ENCODE data around the gene PAM. TPM values are rescaled to one million over a fixed set of nuclear protein-coding genes. Genes with fewer than 3 reads are reported as not detected.
"Not testable (repeated sequence)": the region's sequence is repeated elsewhere in the genome, so short reads cannot be mapped to it uniquely, and the experiment has no call there.

PAM gene
- polyA plus RNA-seq, 1 donor from 2014 or later, result 3.4 TPM

GRCh38 chr5:102762562-102763227, 7.6 kb downstream of the PAM start:
- H3K36me3 Mint-ChIP-seq, result peaks cover 1% of the 10 kb centered on the region
- no peaks in the 10 kb centered on the region for H3K27me3 Mint-ChIP-seq
- H3K9me3 Mint-ChIP-seq, result no peaks in the 10 kb centered on the region
- no peak overlapping the region for H3K27ac Mint-ChIP-seq
- H3K4me1 Mint-ChIP-seq, result peaks cover 2 to 24% (median 14%) of the 10 kb centered on the region in 3 donors
- no peak overlapping the region for H3K4me3 Mint-ChIP-seq

GRCh38 chr5:102763734-102764133, 8.6 kb downstream of the PAM start:
- H3K9me3 Mint-ChIP-seq, result no peaks in the 10 kb centered on the region
- H3K27ac Mint-ChIP-seq, result no peak overlapping the region
- H3K4me3 Mint-ChIP-seq, result peak overlapping the region in 1 of 4 donors; percentile 21
- peaks cover 2 to 24% (median 14%) of the 10 kb centered on the region in 3 donors for H3K4me1 Mint-ChIP-seq
- H3K27me3 Mint-ChIP-seq, result no peaks in the 10 kb centered on the region
- peaks cover 1% of the 10 kb centered on the region for H3K36me3 Mint-ChIP-seq

- Mint-ChIP-seq H3K4me3 (no peak overlapping the region), H3K27me3 (no peaks in the 10 kb centered on the region), H3K36me3 (peaks cover 1% of the 10 kb centered on the region), H3K9me3 (no peaks in the 10 kb centered on the region), H3K27ac (no peak overlapping the region), H3K4me1 (peaks cover 2 to 22% (median 14%) of the 10 kb centered on the region in 3 donors)
Measured at GRCh38 chr5:102764381-102765004, 9.4 kb downstream of the PAM start.

GRCh38 chr5:102765350-102765749, 10.2 kb downstream of the PAM start:
- Mint-ChIP-seq H3K9me3 (no peaks in the 10 kb centered on the region), H3K4me1 (peaks cover 2 to 22% (median 14%) of the 10 kb centered on the region in 3 donors), H3K4me3 (no peak overlapping the region), H3K27ac (no peak overlapping the region), H3K36me3 (peaks cover 1% of the 10 kb centered on the region), H3K27me3 (no peaks in the 10 kb centered on the region)

DNA sequence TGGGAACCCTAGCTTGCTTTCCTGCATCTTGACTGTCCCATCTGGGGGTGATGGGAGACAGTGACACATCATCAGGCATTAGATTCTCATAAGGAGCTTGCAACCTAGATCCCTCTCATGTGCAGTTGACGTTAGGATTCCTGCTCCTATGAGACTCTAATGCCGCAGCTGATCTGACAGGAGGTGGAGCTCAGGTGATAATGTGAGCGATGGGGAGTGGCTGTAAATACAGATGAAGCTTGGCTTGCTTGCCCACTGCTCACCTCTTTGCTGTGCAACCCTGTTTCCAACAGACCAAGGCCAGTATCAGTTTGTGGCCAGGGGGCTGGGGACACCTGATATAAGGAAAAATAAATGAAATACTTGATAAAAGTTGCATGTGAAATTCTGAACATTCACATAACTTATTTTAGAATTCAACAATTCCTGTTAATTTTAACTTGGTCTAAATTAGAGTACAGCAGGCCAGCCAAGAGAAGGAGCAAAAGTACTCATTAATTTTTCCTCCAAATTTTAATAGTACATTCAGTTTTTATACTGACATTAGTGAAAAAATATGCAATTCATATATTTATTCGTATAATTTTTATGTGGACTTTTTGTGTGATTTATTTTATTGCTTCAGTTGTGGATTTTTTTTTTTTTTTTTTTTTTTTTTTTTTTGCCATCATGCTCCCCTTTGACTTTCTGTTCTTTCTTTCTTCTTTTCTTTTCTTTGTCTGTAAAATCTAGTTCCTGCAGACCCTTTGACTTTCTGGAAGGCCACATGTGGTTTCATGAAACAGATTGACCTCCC, 11.4 kb downstream of the PAM start:
- no peaks in the 10 kb centered on the region for H3K9me3 Mint-ChIP-seq
- H3K27ac Mint-ChIP-seq, result no peak overlapping the region
- no peak overlapping the region for H3K4me3 Mint-ChIP-seq
- H3K27me3 Mint-ChIP-seq, result no peaks in the 10 kb centered on the region
- H3K4me1 Mint-ChIP-seq, result peaks cover 2 to 16% (median 14%) of the 10 kb centered on the region in 3 donors
- peaks cover 1% of the 10 kb centered on the region for H3K36me3 Mint-ChIP-seq

GRCh38 chr5:102767862-102768261, 12.8 kb downstream of the PAM start:
- no peaks in the 10 kb centered on the region for H3K27me3 Mint-ChIP-seq
- H3K27ac Mint-ChIP-seq, result no peak overlapping the region
- peaks cover 0 to 7% (median 5%) of the 10 kb centered on the region in 3 donors for H3K4me1 Mint-ChIP-seq
- no peak overlapping the region for H3K4me3 Mint-ChIP-seq
- H3K9me3 Mint-ChIP-seq, result no peaks in the 10 kb centered on the region
- H3K36me3 Mint-ChIP-seq, result peaks cover 1% of the 10 kb centered on the region

- H3K4me3 Mint-ChIP-seq, result no peak overlapping the region
- peaks cover 0 to 6% (median 0%) of the 10 kb centered on the region in 3 donors for H3K9me3 Mint-ChIP-seq
- no peak overlapping the region for H3K27ac Mint-ChIP-seq
- H3K4me1 Mint-ChIP-seq, result peaks cover 0 to 3% (median 0%) of the 10 kb centered on the region in 3 donors
- H3K27me3 Mint-ChIP-seq, result no peaks in the 10 kb centered on the region
- H3K36me3 Mint-ChIP-seq, result no peaks in the 10 kb centered on the region
Measured at GRCh38 chr5:102770803-102771202, 15.7 kb downstream of the PAM start.

DNA sequence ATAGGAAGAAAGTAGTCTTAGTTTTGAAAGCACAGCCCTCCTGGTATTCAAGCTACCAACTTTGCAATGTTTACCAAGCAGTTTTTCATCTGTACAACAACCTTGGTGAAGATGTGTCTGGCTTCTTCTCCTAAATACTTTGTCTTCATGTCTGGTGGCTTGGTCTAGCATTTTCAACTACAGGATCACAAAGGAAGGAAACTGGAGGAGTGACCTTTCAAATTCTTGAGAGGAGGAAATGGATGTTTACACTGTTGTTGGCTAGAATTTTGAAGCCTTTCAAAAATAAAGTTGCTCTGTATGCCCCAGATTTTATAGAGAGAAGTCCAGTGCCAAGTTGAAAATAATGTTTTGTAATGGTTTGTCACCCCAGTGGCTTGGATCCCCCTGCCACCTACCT, 16.3 kb downstream of the PAM start:
- Mint-ChIP-seq H3K4me3 (no peak overlapping the region), H3K27me3 (no peaks in the 10 kb centered on the region), H3K4me1 (peaks cover 0 to 3% (median 0%) of the 10 kb centered on the region in 3 donors), H3K36me3 (no peaks in the 10 kb centered on the region), H3K9me3 (peaks cover 0 to 6% (median 0%) of the 10 kb centered on the region in 3 donors), H3K27ac (no peak overlapping the region)

DNA sequence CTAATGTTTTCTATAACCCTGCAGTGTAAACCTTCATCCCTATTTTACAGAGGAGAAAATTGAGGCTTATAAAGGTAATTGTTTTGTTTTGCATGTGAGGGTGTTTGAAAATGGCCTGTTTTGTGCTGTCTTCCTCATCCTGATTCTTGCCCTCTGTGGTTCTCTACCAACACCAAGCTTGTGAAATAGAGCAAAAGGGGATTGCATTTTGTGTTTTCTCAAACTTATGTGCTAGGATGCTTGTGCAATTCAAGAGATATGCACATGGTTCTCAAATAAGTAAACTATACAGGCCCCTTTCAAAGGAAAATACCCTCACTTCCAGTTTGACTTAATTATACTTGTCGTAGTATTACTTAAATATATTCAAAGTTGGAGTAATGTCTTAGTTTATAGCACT, 17.2 kb downstream of the PAM start:
- Mint-ChIP-seq H3K27ac (no peak overlapping the region), H3K27me3 (no peaks in the 10 kb centered on the region), H3K4me3 (no peak overlapping the region), H3K9me3 (peaks cover 0 to 6% (median 0%) of the 10 kb centered on the region in 3 donors), H3K36me3 (no peaks in the 10 kb centered on the region), H3K4me1 (peaks cover 0 to 3% (median 0%) of the 10 kb centered on the region in 3 donors)

DNA sequence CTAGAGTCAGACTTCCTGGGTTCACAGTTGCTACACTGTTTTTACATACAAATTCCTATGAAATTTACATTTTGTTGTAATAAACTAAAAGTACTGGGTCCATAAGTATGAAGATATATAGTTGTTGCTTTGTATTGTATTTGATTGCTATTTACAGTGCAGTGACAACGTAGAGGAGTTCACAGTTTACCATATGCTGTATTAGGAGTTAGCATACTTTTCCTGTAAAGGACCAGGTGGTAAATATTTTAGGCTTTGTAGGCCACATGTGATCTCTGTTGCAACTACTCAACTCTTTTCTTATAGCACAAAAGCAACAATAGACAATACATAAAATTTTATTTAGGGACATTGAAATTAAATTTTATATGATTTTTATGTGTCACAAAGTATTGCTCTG, 18.0 kb downstream of the PAM start:
- peaks cover 0 to 6% (median 0%) of the 10 kb centered on the region in 3 donors for H3K9me3 Mint-ChIP-seq
- no peak overlapping the region for H3K27ac Mint-ChIP-seq
- peaks cover 2% of the 10 kb centered on the region for H3K36me3 Mint-ChIP-seq
- H3K27me3 Mint-ChIP-seq, result no peaks in the 10 kb centered on the region
- H3K4me1 Mint-ChIP-seq, result peaks cover 0 to 3% (median 0%) of the 10 kb centered on the region in 3 donors
- no peak overlapping the region for H3K4me3 Mint-ChIP-seq

GRCh38 chr5:102775756-102776155, 20.7 kb downstream of the PAM start:
- not testable (repeated sequence) for H3K4me3 Mint-ChIP-seq, H3K9me3 Mint-ChIP-seq, H3K27me3 Mint-ChIP-seq, H3K27ac Mint-ChIP-seq, H3K36me3 Mint-ChIP-seq, H3K4me1 Mint-ChIP-seq

GRCh38 chr5:102777099-102777498, 22.0 kb downstream of the PAM start:
- Mint-ChIP-seq H3K27me3 (no peaks in the 10 kb centered on the region), H3K4me1 (peaks cover 0 to 2% (median 0%) of the 10 kb centered on the region in 3 donors), H3K4me3 (no peak overlapping the region), H3K9me3 (peaks cover 0 to 6% (median 0%) of the 10 kb centered on the region in 3 donors), H3K27ac (no peak overlapping the region), H3K36me3 (peaks cover 2% of the 10 kb centered on the region)

GRCh38 chr5:102778478-102778877, 23.4 kb downstream of the PAM start:
- H3K4me3 Mint-ChIP-seq, result no peak overlapping the region
- peaks cover 0 to 2% (median 0%) of the 10 kb centered on the region in 3 donors for H3K4me1 Mint-ChIP-seq
- H3K27ac Mint-ChIP-seq, result no peak overlapping the region
- peaks cover 2% of the 10 kb centered on the region for H3K36me3 Mint-ChIP-seq
- H3K9me3 Mint-ChIP-seq, result peaks cover 0 to 6% (median 0%) of the 10 kb centered on the region in 3 donors
- no peaks in the 10 kb centered on the region for H3K27me3 Mint-ChIP-seq

GRCh38 chr5:102781359-102781758, 26.3 kb downstream of the PAM start:
- Mint-ChIP-seq H3K27ac (no peak overlapping the region), H3K4me1 (peaks cover 0 to 2% (median 0%) of the 10 kb centered on the region in 3 donors), H3K9me3 (no peaks in the 10 kb centered on the region)

DNA sequence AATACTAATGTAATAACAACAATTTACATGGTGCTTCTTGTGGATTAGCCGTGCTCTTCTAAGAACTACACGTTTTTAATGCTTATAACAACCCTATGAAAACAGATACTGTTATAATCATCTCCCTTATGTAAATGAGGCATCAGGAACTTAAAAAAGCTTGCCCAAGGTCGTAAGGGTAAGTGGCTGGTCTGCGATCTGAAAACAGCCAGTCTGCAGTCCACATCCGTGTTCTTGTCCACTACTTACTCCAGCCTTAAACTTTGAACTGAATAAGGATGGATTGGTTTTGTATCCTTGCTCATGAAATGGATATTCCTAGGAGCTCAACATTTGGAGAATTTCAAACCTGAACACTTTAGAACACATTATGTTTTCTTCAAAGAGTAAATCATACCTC, 26.7 kb downstream of the PAM start:
- Mint-ChIP-seq H3K9me3 (no peaks in the 10 kb centered on the region), H3K27me3 (no peaks in the 10 kb centered on the region), H3K27ac (peak overlapping the region in 1 of 3 donors; percentile 60), H3K4me3 (no peak overlapping the region), H3K4me1 (peaks cover 0 to 2% (median 0%) of the 10 kb centered on the region in 3 donors), H3K36me3 (peaks cover 2% of the 10 kb centered on the region)

More at GRCh38 chr5:102781359-102781758, 26.3 kb downstream of the PAM start:
- H3K36me3 Mint-ChIP-seq, result peaks cover 2% of the 10 kb centered on the region
- no peak overlapping the region for H3K4me3 Mint-ChIP-seq
- H3K27me3 Mint-ChIP-seq, result no peaks in the 10 kb centered on the region

All from IgD-negative memory B cell (primary cell).